Progenitor cell of endocrine pancreas (in vitro differentiated cells): ENCODE measurements around the gene EXD3. TPM values are rescaled to one million over a fixed set of nuclear protein-coding genes. Genes with fewer than 3 reads are reported as not detected.
"Not testable (repeated sequence)": the region's sequence is repeated elsewhere in the genome, so short reads cannot be mapped to it uniquely, and the experiment has no call there.

Source experiments
- DNase-seq: peaks from one replicate; pipeline ENCODE4 v3.0.0; 2021; ENCODE audit warnings: low spot score; ENCODE audit not compliant: unreplicated experiment
- H3K27ac Mint-ChIP-seq: 2 replicates; pipeline ENCODE4 v1.8.0; 2021; ENCODE audit warnings: mild to moderate bottlenecking, moderate library complexity, mixed read lengths
- H3K27me3 Mint-ChIP-seq: 2 replicates; pipeline ENCODE4 v1.8.0; 2021; ENCODE audit warnings: mixed read lengths
- H3K36me3 Mint-ChIP-seq: 2 replicates; pipeline ENCODE4 v1.8.0; 2022; ENCODE audit warnings: mixed read lengths; ENCODE audit not compliant: insufficient read depth
- H3K4me1 Mint-ChIP-seq: 2 replicates; pipeline ENCODE4 v1.8.0; 2021; ENCODE audit warnings: low read depth, mixed read lengths
- H3K4me3 Mint-ChIP-seq: 2 replicates; pipeline ENCODE4 v1.8.0; 2021; ENCODE audit warnings: low read depth, mild to moderate bottlenecking, moderate library complexity, mixed read lengths
- H3K9me3 Mint-ChIP-seq: 2 replicates; pipeline ENCODE4 v1.8.0; 2021; ENCODE audit warnings: low read depth, mixed read lengths
- CTCF ChIP-seq: fragments of 200-600 bp; sonication (generic); IDR thresholded peaks from one replicate; pipeline ENCODE4 v1.5.0; 2021; ENCODE audit warnings: antibody characterized with exemption, mild to moderate bottlenecking; ENCODE audit not compliant: unreplicated experiment
- total RNA-seq: library from RNA; stranded (reverse); gene quantifications from 2 replicates; pipeline ENCODE4 v1.2.1, GENCODE V29; 2021

Gene EXD3
- total RNA-seq, 1 donor from 2014 or later, result 31.7 TPM

- no peak for DNase-seq
- H3K9me3 Mint-ChIP-seq, result no peaks in the 10 kb centered on the region
- H3K4me3 Mint-ChIP-seq, result peak overlapping the region; percentile 49
- peaks cover 2% of the 10 kb centered on the region for H3K4me1 Mint-ChIP-seq
- peaks cover 6% of the 10 kb centered on the region for H3K36me3 Mint-ChIP-seq
- H3K27me3 Mint-ChIP-seq, result no peaks in the 10 kb centered on the region
- TF ChIP-seq CTCF, result no peak
- H3K27ac Mint-ChIP-seq, result peak overlapping the region; percentile 20
Measured at GRCh38 chr9:137454597-137455358, 31.8 kb upstream of the EXD3 start.

GRCh38 chr9:137454145-137454596 lies 31.2 kb upstream of the EXD3 start:
- no peaks in the 10 kb centered on the region for H3K27me3 Mint-ChIP-seq
- H3K4me1 Mint-ChIP-seq, result peaks cover 2% of the 10 kb centered on the region
- no peaks in the 10 kb centered on the region for H3K9me3 Mint-ChIP-seq
- peaks cover 6% of the 10 kb centered on the region for H3K36me3 Mint-ChIP-seq
- peak overlapping the region; percentile 49 for H3K4me3 Mint-ChIP-seq
- TF ChIP-seq CTCF, result no peak
- no peak for DNase-seq
- peak overlapping the region; percentile 20 for H3K27ac Mint-ChIP-seq

- H3K4me3 Mint-ChIP-seq, result no peak overlapping the region
- no peaks in the 10 kb centered on the region for H3K9me3 Mint-ChIP-seq
- H3K4me1 Mint-ChIP-seq, result peaks cover 2% of the 10 kb centered on the region
- no peaks in the 10 kb centered on the region for H3K27me3 Mint-ChIP-seq
- no peak overlapping the region for H3K27ac Mint-ChIP-seq
- DNase-seq, result no peak
- peaks cover 6% of the 10 kb centered on the region for H3K36me3 Mint-ChIP-seq
- no peak for TF ChIP-seq CTCF
Measured at GRCh38 chr9:137453643-137454081, 30.7 kb upstream of the EXD3 start.

- Mint-ChIP-seq H3K4me1 (peaks cover 2% of the 10 kb centered on the region), H3K27me3 (no peaks in the 10 kb centered on the region), H3K27ac (no peak overlapping the region), H3K4me3 (no peak overlapping the region), H3K36me3 (peaks cover 6% of the 10 kb centered on the region), H3K9me3 (no peaks in the 10 kb centered on the region)
- no peak for DNase-seq
- no peak for TF ChIP-seq CTCF
Measured at GRCh38 chr9:137452761-137453642, 30.0 kb upstream of the EXD3 start.

- no peaks in the 10 kb centered on the region for H3K27me3 Mint-ChIP-seq
- H3K36me3 Mint-ChIP-seq, result peaks cover 6% of the 10 kb centered on the region
- no peak overlapping the region for H3K27ac Mint-ChIP-seq
- H3K4me3 Mint-ChIP-seq, result no peak overlapping the region
- peaks cover 2% of the 10 kb centered on the region for H3K4me1 Mint-ChIP-seq
- no peak for DNase-seq
- no peak for TF ChIP-seq CTCF
- no peaks in the 10 kb centered on the region for H3K9me3 Mint-ChIP-seq
Measured at GRCh38 chr9:137452006-137452760, 29.2 kb upstream of the EXD3 start.

- H3K27ac Mint-ChIP-seq, DNase-seq, H3K36me3 Mint-ChIP-seq, H3K4me3 Mint-ChIP-seq, H3K4me1 Mint-ChIP-seq, H3K9me3 Mint-ChIP-seq, H3K27me3 Mint-ChIP-seq: not testable (repeated sequence)
Measured at GRCh38 chr9:137451264-137452005, 28.5 kb upstream of the EXD3 start.

- H3K27me3 Mint-ChIP-seq, DNase-seq, H3K36me3 Mint-ChIP-seq, H3K27ac Mint-ChIP-seq, H3K4me3 Mint-ChIP-seq, H3K9me3 Mint-ChIP-seq, H3K4me1 Mint-ChIP-seq: not testable (repeated sequence)
Measured at GRCh38 chr9:137450539-137451222, 27.7 kb upstream of the EXD3 start.
